Measurements from ENCODE around the gene COL27A1.

DNA sequence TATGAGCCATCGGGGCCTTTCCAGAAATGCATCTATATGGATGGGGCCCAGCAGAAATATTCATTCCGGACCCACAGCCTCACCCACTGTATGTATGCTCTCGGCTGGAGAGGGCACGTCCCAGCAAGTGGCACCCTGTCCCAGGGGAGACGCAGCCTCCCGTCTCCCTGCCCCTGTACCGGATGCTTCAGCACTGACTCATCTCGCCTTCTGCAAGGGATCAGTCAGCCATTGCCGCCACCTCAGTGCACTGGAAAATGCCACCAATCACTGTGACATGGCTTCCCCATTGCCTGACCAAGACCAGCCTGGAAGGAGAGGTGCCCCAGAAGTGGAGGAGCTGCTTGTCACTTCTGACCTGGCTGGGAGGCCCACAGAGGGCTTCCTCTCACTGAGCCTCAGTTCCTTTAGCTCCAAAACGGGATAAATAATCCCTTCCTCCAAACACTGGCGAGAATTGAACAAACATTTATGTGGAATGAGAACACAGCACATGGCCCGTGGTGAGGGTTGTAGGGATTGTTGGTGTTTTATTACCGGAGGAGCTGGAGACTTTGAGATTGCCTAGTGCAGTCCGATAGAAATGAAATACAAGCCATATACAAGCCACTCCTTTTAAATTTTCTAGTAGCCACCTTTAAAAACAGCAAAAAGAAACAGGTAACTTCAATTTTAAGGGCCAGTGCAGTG lies 123.7 kb downstream of the COL27A1 start:
- TF ChIP-seq, protein P1, sequence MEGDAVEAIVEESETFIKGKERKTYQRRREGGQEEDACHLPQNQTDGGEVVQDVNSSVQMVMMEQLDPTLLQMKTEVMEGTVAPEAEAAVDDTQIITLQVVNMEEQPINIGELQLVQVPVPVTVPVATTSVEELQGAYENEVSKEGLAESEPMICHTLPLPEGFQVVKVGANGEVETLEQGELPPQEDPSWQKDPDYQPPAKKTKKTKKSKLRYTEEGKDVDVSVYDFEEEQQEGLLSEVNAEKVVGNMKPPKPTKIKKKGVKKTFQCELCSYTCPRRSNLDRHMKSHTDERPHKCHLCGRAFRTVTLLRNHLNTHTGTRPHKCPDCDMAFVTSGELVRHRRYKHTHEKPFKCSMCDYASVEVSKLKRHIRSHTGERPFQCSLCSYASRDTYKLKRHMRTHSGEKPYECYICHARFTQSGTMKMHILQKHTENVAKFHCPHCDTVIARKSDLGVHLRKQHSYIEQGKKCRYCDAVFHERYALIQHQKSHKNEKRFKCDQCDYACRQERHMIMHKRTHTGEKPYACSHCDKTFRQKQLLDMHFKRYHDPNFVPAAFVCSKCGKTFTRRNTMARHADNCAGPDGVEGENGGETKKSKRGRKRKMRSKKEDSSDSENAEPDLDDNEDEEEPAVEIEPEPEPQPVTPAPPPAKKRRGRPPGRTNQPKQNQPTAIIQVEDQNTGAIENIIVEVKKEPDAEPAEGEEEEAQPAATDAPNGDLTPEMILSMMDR (IDR thresholded peaks at IDR 0.05): no peak
- TF ChIP-seq POLR2A (IDR thresholded peaks at IDR 0.05): no peak

All from transverse colon (tissue), 3 donors.